SK-N-MC (cell line): ENCODE data around the gene SHROOM1.

Experiments
- EZH2 ChIP-seq: fragments of 200-600 bp; sonication (generic); IDR thresholded peaks from one replicate; pipeline ENCODE4 v1.6.1; 2017; ENCODE audit warnings: antibody characterized with exemption
- FOXP2 ChIP-seq: optimal IDR thresholded peaks from 2 replicates; pipeline ENCODE3; 2011; ENCODE audit warnings: mild to moderate bottlenecking, moderate library complexity; ENCODE audit not compliant: insufficient read depth; ENCODE audit errors: extremely low read length, control extremely low read depth
- POLR2AphosphoS5 ChIP-seq: IDR thresholded peaks from 2 replicates; pipeline ENCODE4 v1.6.1; 2012; ENCODE audit warnings: mild to moderate bottlenecking, low read depth, low read length, borderline replicate concordance

GRCh38 chr5:132808448-132808847 is 22.0 kb downstream of the SHROOM1 start:
- TF ChIP-seq EZH2 (no peak), POLR2AphosphoS5 (no peak), FOXP2 (no peak)
